GM18873 (cell line): ENCODE results near the gene FAM234B.

Experiments
- ATAC-seq: cut with Tn5 transposase; IDR thresholded peaks from one replicate; pipeline ENCODE4 v1.9.1; 2021; ENCODE audit warnings: mild to moderate bottlenecking, moderate library complexity, moderate number of reproducible peaks; ENCODE audit not compliant: unreplicated experiment, low FRiP score

FAM234B gene

DNA sequence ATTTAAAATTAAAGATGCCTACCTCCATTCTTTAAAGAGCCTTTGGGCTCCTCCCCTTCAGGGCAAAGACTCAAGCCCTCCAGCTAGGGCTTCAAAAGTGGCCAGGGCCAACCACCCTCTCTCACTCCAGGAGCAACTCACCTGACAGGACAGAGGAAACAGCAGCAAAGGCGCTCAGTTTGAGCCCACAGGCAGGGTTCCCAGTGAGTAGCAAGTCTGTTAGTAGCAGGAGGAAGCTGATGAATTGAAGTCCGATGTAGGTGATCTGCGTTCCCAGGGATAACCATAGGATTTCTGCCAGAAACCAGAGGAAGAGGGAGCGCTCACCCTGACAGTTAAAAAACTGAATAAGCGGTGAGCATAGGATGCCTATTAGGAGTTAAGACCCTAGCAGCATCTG lies 43.6 kb downstream of the FAM234B start:
- ATAC-seq, result no peak

GRCh38 chr12:13088496-13088895 lies 44.3 kb downstream of the FAM234B start:
- ATAC-seq, result no peak

DNA sequence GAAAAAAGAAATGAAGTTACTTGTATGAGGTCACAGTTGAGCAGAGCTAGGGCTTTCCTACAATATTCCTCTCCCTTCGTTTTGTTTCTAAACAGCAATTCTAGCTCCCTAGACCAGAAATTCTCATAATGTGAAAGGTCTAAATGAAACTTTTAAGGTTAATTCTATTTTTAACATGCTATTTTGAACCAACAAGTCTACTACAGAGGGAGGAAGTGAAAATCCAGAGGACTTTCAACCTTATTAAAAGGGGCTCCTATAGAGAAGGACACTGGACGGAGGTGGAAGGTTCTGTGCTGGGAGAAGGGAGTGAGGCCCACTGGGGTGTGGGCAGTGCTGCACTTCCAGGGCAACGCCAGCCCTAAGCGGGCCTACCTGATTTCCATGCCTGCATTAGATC lies 45.9 kb downstream of the FAM234B start:
- ATAC-seq, result no peak

DNA sequence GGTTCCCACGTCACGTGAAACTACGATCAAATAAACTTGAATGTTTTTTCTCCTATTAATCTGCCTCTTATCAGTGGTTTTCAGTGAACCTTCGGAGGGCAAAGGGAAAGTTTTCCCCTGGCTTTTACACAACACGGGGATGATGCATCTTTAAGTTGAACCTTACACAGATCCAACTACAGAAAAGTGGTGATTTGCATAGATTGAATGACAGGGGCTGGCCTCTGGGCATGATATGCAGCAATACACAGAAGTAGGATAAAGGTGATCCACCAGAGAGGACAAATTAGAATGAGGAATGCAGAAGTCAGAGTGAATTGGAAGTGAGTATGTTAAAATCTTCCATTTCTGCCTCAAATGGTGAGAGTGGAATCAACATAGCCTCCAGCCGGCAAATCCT lies 47.7 kb downstream of the FAM234B start:
- no peak for ATAC-seq

DNA sequence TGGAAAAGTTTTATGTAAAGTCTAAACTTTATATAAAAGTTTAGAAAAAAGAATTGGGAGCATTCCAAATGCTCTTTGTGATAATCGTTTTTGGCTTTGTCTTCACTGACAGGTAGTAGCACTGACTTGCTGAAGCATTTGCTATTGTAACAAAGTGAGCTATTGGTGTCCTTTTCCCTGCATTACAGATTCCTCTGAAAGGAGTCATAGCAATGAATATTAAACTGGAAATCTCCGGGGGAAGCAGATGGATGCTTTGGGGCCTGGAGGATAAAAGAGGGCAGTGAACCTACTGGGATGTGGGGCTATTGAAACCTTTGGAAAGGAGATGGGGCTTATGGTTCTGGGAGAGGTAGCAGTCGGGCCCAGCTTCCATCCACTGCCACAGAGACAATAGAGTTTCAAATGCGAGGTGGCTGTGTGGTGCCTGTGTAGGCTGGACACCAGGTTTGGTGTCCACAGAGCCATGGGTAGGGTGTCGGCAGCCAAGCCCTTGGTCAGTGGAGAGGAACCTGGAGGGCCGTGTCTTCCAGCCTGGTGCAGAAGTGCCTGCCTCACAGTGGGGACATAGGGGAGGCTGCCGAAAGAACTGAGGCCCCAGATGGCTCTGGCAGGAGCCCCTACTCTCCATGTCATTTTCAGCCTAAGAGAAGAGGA lies 49.1 kb downstream of the FAM234B start:
- no peak for ATAC-seq

DNA sequence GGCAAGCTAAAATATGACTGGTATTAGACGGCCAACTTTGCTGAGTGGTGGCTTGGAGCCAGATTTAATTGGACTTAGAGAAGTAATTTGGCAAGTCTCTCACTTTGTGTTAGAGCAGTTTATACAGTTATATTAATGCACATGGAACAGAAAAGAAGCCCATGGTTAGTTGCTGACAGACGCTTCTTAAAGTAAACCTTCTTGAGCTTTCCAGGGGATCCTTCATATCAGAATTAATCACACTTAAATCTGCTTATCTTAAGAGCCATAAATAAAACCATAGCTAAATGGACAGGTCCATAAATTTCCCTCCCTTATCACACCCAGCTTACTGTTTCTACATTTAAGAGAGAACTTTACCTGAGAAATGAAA lies 49.7 kb downstream of the FAM234B start:
- no peak for ATAC-seq

GRCh38 chr12:13094367-13094766 lies 50.2 kb downstream of the FAM234B start:
- ATAC-seq, result no peak

DNA sequence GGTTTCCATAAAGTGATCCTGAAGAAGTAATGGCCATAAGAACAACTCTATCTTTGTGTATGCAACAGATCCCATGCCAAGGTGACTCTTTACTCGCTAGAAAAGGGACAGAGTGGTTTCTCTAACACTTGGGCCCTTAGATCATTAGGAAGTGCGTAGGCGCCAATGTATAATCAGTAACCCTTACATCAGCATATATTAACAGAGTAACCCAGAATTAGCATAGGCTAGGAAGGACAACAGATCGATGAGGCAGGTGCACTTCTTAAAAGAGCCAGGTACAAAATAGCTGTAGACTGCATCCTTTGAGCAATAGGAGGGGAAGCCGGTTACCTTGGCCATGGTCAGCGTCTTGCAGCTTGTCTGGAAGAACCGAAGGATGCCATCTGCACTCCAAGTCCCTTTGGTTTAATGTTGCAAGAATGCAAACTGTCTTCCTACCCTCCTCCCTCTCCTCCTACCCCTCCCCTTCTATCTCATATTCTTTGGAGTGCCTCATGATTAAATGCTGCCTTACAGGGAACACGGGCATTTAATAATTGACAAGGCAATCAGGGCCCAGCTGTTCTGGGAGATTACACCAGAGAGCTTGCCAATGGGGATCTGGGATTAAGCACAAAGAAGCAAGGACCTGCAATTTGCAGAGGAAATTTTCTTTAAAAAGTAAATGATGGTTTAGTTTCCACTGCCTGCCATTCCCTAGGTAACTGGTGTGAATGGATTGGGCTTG lies 51.2 kb downstream of the FAM234B start:
- ATAC-seq, result no peak

- ATAC-seq, result no peak
Observed at GRCh38 chr12:13097491-13098011, 53.4 kb downstream of the FAM234B start.

DNA sequence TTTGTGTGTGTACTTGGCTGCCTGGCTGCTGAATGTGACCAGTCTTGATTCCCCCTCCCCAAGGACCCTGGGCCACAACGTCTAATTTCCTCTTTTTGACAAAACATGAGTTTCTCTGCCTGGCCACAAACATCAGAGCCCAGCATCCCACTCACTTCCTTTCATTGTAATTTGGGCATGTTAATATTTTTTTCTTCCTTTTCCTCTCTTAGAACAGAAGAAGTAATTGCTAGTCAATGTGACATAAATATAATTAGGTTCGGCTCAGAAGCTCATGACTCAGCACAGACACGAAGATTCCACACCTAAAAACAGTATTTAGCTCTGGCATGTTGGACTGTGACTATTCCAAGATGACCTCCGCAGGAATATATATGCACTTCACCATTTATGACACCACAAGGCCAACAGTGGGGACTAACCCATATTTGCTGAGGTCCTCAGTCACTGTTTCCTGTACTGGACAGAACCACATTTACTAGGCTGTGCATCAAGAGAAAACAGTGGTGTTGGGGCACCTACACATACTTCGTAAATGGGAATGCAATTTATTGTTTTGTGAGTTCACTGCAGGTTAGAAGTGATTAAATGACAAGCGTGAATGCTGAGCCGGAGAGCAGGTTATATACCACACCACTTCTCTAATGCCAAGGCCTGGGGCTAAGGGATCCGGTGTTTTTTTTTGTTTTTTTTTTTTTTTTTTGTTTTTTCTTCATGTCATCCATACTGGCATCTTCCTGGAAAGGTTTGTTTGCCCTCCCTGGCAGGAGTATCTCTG lies 55.1 kb downstream of the FAM234B start:
- ATAC-seq, result no peak

GRCh38 chr12:13099844-13100604 lies 55.8 kb downstream of the FAM234B start:
- no peak for ATAC-seq

GRCh38 chr12:13100605-13100881 lies 56.4 kb downstream of the FAM234B start:
- ATAC-seq, result no peak

GRCh38 chr12:13100882-13101769 lies 56.9 kb downstream of the FAM234B start:
- peak; percentile 64 for ATAC-seq

- ATAC-seq, result no peak
Observed at GRCh38 chr12:13101821-13102375, 57.7 kb downstream of the FAM234B start.

- no peak for ATAC-seq
Observed at GRCh38 chr12:13102461-13103195, 58.4 kb downstream of the FAM234B start.

GRCh38 chr12:13103391-13104033 lies 59.3 kb downstream of the FAM234B start, which contains the start of gene GSG1:
TSS of gene GSG1 (minus strand) at chr12:13103667. CDS start at chr12:13103512, 155 bp downstream.
- ATAC-seq, result no peak

DNA sequence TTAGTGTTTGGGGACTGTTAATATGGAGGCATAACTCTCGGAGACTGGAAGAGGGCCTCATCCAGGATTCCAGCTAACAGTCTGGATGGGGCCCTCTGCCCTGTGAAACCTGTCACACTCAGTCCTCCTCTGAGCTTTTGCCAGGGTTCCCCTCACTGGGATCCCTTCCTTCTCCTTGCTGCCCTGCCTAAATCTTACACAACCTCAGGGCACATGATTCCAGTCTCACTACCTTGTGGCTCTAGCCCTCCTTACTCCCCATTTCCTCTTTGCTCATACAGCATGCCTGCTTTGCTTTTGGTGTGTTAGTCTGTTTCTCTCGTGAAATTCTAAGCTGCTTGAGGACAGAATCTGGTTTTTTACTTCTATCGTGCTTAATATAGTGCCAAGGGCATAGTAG lies 60.2 kb downstream of the FAM234B start:
- no peak for ATAC-seq

GRCh38 chr12:13105781-13106180 lies 61.6 kb downstream of the FAM234B start:
- no peak for ATAC-seq
